Activated CD4-positive, alpha-beta T cell treated with anti-CD3 and anti-CD28 coated beads, Interleukin-2, amount 10 ng/mL, durations not matched to agents 24 days and 14 days (primary cell): ENCODE measurements around the gene FXYD5. TPM values are rescaled to one million over a fixed set of nuclear protein-coding genes. Genes with fewer than 3 reads are reported as not detected.

Experiments
- DNase-seq: peaks from one replicate; pipeline ENCODE4 v3.0.0; 2022
- H3K27ac Mint-ChIP-seq: one replicate; pipeline ENCODE4 v1.8.0; 2022; ENCODE audit warnings: mild to moderate bottlenecking, mixed read lengths
- H3K27me3 Mint-ChIP-seq: one replicate; pipeline ENCODE4 v1.8.0; 2022; ENCODE audit warnings: mixed read lengths
- H3K36me3 Mint-ChIP-seq: one replicate; pipeline ENCODE4 v1.8.0; 2022; ENCODE audit warnings: low read depth, mild to moderate bottlenecking, mixed read lengths
- H3K4me1 Mint-ChIP-seq: one replicate; pipeline ENCODE4 v1.8.0; 2021; ENCODE audit warnings: mixed read lengths
- H3K4me3 Mint-ChIP-seq: one replicate; pipeline ENCODE4 v1.8.0; 2022; ENCODE audit warnings: mild to moderate bottlenecking, moderate library complexity, mixed read lengths
- H3K9me3 Mint-ChIP-seq: one replicate; pipeline ENCODE4 v1.8.0; 2021; ENCODE audit warnings: mixed read lengths
- intact Hi-C: fragments of 100-400 bp; cut with micrococcal nuclease; formaldehyde crosslinking; loops from one replicate; pipeline ENCODE4 v1.15.1; 2023
- total RNA-seq: library from RNA; stranded (reverse); gene quantifications from 2 replicates; pipeline ENCODE4 v1.2.3, GENCODE V29; 2022

Gene FXYD5
- total RNA-seq, 1 donor from 2014 or later, result 286 TPM

- no peaks in the 10 kb centered on the region for H3K27me3 Mint-ChIP-seq
- H3K36me3 Mint-ChIP-seq, result peaks cover 7% of the 10 kb centered on the region
- H3K4me1 Mint-ChIP-seq, result peaks cover 37% of the 10 kb centered on the region
- DNase-seq, result peak; percentile 87
- peaks cover 4% of the 10 kb centered on the region for H3K9me3 Mint-ChIP-seq
- H3K4me3 Mint-ChIP-seq, result no peak overlapping the region
- intact Hi-C loops, result no loop called here
- H3K27ac Mint-ChIP-seq, result peak overlapping the region; percentile 70
Measured at GRCh38 chr19:35216833-35217648, 62.5 kb downstream of the FXYD5 start.

- Mint-ChIP-seq H3K4me3 (no peak overlapping the region), H3K27me3 (no peaks in the 10 kb centered on the region), H3K36me3 (peaks cover 7% of the 10 kb centered on the region), H3K9me3 (peaks cover 4% of the 10 kb centered on the region), H3K4me1 (peaks cover 31% of the 10 kb centered on the region), H3K27ac (no peak overlapping the region)
- DNase-seq, result no peak
- intact Hi-C loops, result no loop called here
Measured at GRCh38 chr19:35217649-35217990, 63.1 kb downstream of the FXYD5 start.

GRCh38 chr19:35219008-35219407 lies 64.5 kb downstream of the FXYD5 start:
- Mint-ChIP-seq H3K27ac (no peak overlapping the region), H3K4me3 (no peak overlapping the region), H3K27me3 (no peaks in the 10 kb centered on the region), H3K36me3 (peaks cover 7% of the 10 kb centered on the region), H3K9me3 (peaks cover 9% of the 10 kb centered on the region), H3K4me1 (peaks cover 22% of the 10 kb centered on the region)
- intact Hi-C loops, result no loop called here
- DNase-seq, result no peak

Other genes with a start within 250 kb of the FXYD5 start
- gene ZNF30, start 227.8 kb upstream of the FXYD5 start, total RNA-seq, result 3.6 and 4.4 TPM in 2 replicates
- 5.0 and 5.8 TPM in 2 replicates for gene ZNF792, start 190.5 kb upstream of the FXYD5 start, total RNA-seq
- gene GRAMD1A, start 154.4 kb upstream of the FXYD5 start, total RNA-seq, result 160 and 176 TPM in 2 replicates
- 0.78 and 0.96 TPM in 2 replicates for gene SCN1B, start 124.3 kb upstream of the FXYD5 start, total RNA-seq
- gene HPN, start 113.0 kb upstream of the FXYD5 start, total RNA-seq, result 0.09 TPM in 1 of 2 replicates, not detected in the other
- gene FXYD3, start 38.9 kb upstream of the FXYD5 start, total RNA-seq, result not detected in 2 replicates
- 0.07 and 0.16 TPM in 2 replicates for gene LGI4, start 19.7 kb upstream of the FXYD5 start, total RNA-seq
- gene FXYD1, start 15.9 kb upstream of the FXYD5 start, total RNA-seq, result 0.79 TPM in 1 of 2 replicates, not detected in the other
- gene FXYD7, start 11.5 kb upstream of the FXYD5 start, total RNA-seq, result 0.23 TPM in 1 of 2 replicates, not detected in the other
- gene FAM187B, start 74.0 kb downstream of the FXYD5 start, total RNA-seq, result not detected in 2 replicates
- gene LSR, start 94.3 kb downstream of the FXYD5 start, total RNA-seq, result 2.2 and 2.8 TPM in 2 replicates
- 147 TPM in 2 replicates for gene USF2, start 114.2 kb downstream of the FXYD5 start, total RNA-seq
- gene HAMP, start 127.8 kb downstream of the FXYD5 start, total RNA-seq, result 0.40 TPM in 2 replicates
- gene MAG, start 137.4 kb downstream of the FXYD5 start, total RNA-seq, result 0.17 TPM in 1 of 2 replicates, not detected in the other
- 3.4 and 4.1 TPM in 2 replicates for gene CD22, start 174.5 kb downstream of the FXYD5 start, total RNA-seq
- 0.12 and 0.14 TPM in 2 replicates for gene FFAR1, start 193.2 kb downstream of the FXYD5 start, total RNA-seq
- gene FFAR3, start 203.7 kb downstream of the FXYD5 start, total RNA-seq, result 0.21 and 0.69 TPM in 2 replicates
- 0.21 TPM in 1 of 2 replicates, not detected in the other for gene GPR42, start 216.3 kb downstream of the FXYD5 start, total RNA-seq